HCT116 (cell line): Measurements from ENCODE around the gene CDR2. TPM values are rescaled to one million over a fixed set of nuclear protein-coding genes. Genes with fewer than 3 reads are reported as not detected.

Source experiments
- ATAC-seq: fragments of 200-7000 bp; cut with Tn5 transposase; 2 replicates; pipeline ENCODE4 v1.9.1; 2020; ENCODE audit warnings: mild to moderate bottlenecking, moderate library complexity
- BruUV-seq: library from RNA; stranded (reverse); fragments of 400-500 nt; replicated peaks from 2 replicates; lab custom pipeline; 2021; lab: Mats Ljungman, UMichigan
- CTCF ChIA-PET: fragments of 300-600 bp; sonication (Branson Sonifier 250); formaldehyde crosslinking; loops from one replicate; lab custom pipeline; 2021; ENCODE audit warnings: antibody characterized with exemption; lab: Charles Lee
- POLR2A ChIA-PET: fragments of 300-600, 350-600 bp; sonication (Branson Sonifier 250); formaldehyde crosslinking; loops from one replicate; lab custom pipeline; 2021; ENCODE audit warnings: antibody characterized with exemption; lab: Charles Lee
- RAD21 ChIA-PET, 2 experiments: fragments of 300-600 bp; sonication (Branson Sonifier 250); formaldehyde crosslinking; loops; one replicate each; lab custom pipeline; 2023; ENCODE audit warnings: low total read pairs in 2 of 2; ENCODE audit not compliant: uncharacterized antibody in 2 of 2, unreplicated experiment in 2 of 2, low non-redundant PET in 1 of 2; lab: Charles Lee
- DNase-seq: peaks from one replicate; pipeline ENCODE4 v3.0.0-alpha.2; 2010; ENCODE audit warnings: low read depth, low spot score
- H2AFZ ChIP-seq: fragments of 200-600 bp; shearing (Covaris generic), sonication (generic); 2 replicates; pipeline ENCODE4 v1.6.1; 2017; ENCODE audit warnings: low read depth, mixed run types, mixed read lengths, antibody characterized with exemption, low read length; ENCODE audit not compliant: poor library complexity, severe bottlenecking
- H3K27ac ChIP-seq: 2 replicates; pipeline ENCODE4 v1.5.1; 2012; ENCODE audit warnings: low read depth, low read length
- H3K27me3 ChIP-seq: fragments of 200-600 bp; sonication (generic); 2 replicates; pipeline ENCODE4 v1.6.1; 2016; ENCODE audit warnings: mixed run types, low read length, mixed read lengths; ENCODE audit not compliant: insufficient read depth
- H3K36me3 ChIP-seq, 2 experiments: fragments of 200-500 bp in 1 of 2; fragments of 200-600 bp in 1 of 2; sonication (Bioruptor generic) in 1 of 2; sonication (generic) in 1 of 2; 2 replicates each; pipeline versions ENCODE4 v1.5.1 to v1.6.1; 2014 to 2016; ENCODE audit warnings: low read length in 2 of 2, inconsistent platforms in 1 of 2, mixed read lengths in 1 of 2, mixed run types in 1 of 2; ENCODE audit not compliant: insufficient read depth in 2 of 2, control insufficient read depth in 1 of 2
- H3K4me1 ChIP-seq, 2 experiments: fragments of 200-600 bp in 1 of 2; sonication (generic) in 1 of 2; 2 replicates each; pipeline versions ENCODE4 v1.5.1 to v1.6.1; 2012 to 2017; ENCODE audit warnings: low read length in 2 of 2, inconsistent platforms in 1 of 2, mild to moderate bottlenecking in 1 of 2, mixed read lengths in 1 of 2, mixed run types in 1 of 2, moderate library complexity in 1 of 2; ENCODE audit not compliant: insufficient read depth in 2 of 2, control insufficient read depth in 1 of 2
- H3K4me2 ChIP-seq: fragments of 200-600 bp; sonication (generic); 2 replicates; pipeline ENCODE4 v1.6.1; 2017; ENCODE audit warnings: mixed run types, low read length, mixed read lengths
- H3K4me3 ChIP-seq, 2 experiments: fragments of 200-600 bp in 1 of 2; sonication (generic) in 1 of 2; replicated peaks in 1 of 2; 2 replicates each; pipeline ENCODE4 v1.5.1; 2011 to 2016; ENCODE audit warnings: low read length in 2 of 2, control low read depth in 1 of 2, low read depth in 1 of 2, mild to moderate bottlenecking in 1 of 2, mixed read lengths in 1 of 2, mixed run types in 1 of 2
- H3K79me2 ChIP-seq: fragments of 200-600 bp; sonication (generic); 2 replicates; pipeline ENCODE4 v1.6.1; 2017; ENCODE audit warnings: mild to moderate bottlenecking, mixed run types, low read length, moderate library complexity, mixed read lengths; ENCODE audit not compliant: insufficient read depth
- H3K9ac ChIP-seq: fragments of 200-600 bp; sonication (generic); 2 replicates; pipeline ENCODE4 v1.6.1; 2016; ENCODE audit warnings: low read length, mixed read lengths
- H3K9me2 ChIP-seq: fragments of 200-600 bp; sonication (generic), shearing (Covaris generic); 2 replicates; pipeline ENCODE4 v1.6.1; 2017; ENCODE audit warnings: mixed run types, mild to moderate bottlenecking, moderate library complexity; ENCODE audit not compliant: insufficient read depth
- H3K9me3 ChIP-seq, 2 experiments: fragments of 200-500 bp in 1 of 2; fragments of 200-600 bp in 1 of 2; sonication (Bioruptor generic) in 1 of 2; sonication (generic) in 1 of 2; 2 replicates each; pipeline ENCODE4 v1.6.1; 2014 to 2017; ENCODE audit warnings: low read length in 2 of 2, mixed read lengths in 2 of 2, inconsistent platforms in 1 of 2, low read depth in 1 of 2, mild to moderate bottlenecking in 1 of 2, mixed run types in 1 of 2, moderate library complexity in 1 of 2; ENCODE audit not compliant: control insufficient read depth in 1 of 2, insufficient read depth in 1 of 2
- H4K20me1 ChIP-seq: fragments of 200-600 bp; sonication (generic), shearing (Covaris generic); 2 replicates; pipeline ENCODE4 v1.6.1; 2017; ENCODE audit warnings: mixed run types, mild to moderate bottlenecking, moderate library complexity; ENCODE audit not compliant: insufficient read depth
- EZH2phosphoT487 ChIP-seq: fragments of 200-600 bp; IDR thresholded peaks from 2 replicates; pipeline ENCODE4 v1.6.1; 2018; ENCODE audit warnings: antibody characterized with exemption, borderline replicate concordance
- RAD21 ChIP-seq: IDR thresholded peaks from 2 replicates; pipeline ENCODE4 v1.6.1; 2012; ENCODE audit warnings: low read depth, mild to moderate bottlenecking
- YY1 ChIP-seq: IDR thresholded peaks from 2 replicates; pipeline ENCODE4 v1.6.1; 2011; ENCODE audit warnings: low read length, low read depth, moderate library complexity, mild to moderate bottlenecking; ENCODE audit not compliant: insufficient replicate concordance; ENCODE audit errors: extremely low read depth
- intact Hi-C: fragments of 100-400 bp; cut with micrococcal nuclease; formaldehyde crosslinking; loops from 2 replicates; pipeline ENCODE4 v1.10.0; 2022
- total RNA-seq: library from RNA; stranded (reverse); gene quantifications from one replicate; pipeline ENCODE4 v1.2.1, GENCODE V29; 2021; ENCODE audit not compliant: unreplicated experiment
- TF ChIP-seq, protein P1 (sequence below): IDR thresholded peaks from 2 replicates; pipeline ENCODE4 v1.6.1; 2012; ENCODE audit warnings: low read depth

CDR2 gene
- total RNA-seq, 1 experiment from 2014 or later: 27.3 TPM

GRCh38 chr16:22337849-22338635 lies 36.4 kb downstream of the CDR2 start:
- CTCF ChIA-PET: interaction anchor here (1.8 kb wide), 1 partner anchor 17 kb away, joined by 6 read pairs; no protein-coding TSS in a partner anchor
- no peaks in the 10 kb centered on the region for H3K27me3 ChIP-seq
- H2AFZ ChIP-seq: no peak overlapping the region
- H3K4me3 ChIP-seq: no peak overlapping the region
- peaks cover 0 to 5% of the 10 kb centered on the region in 2 experiments; a peak in 1 of 4 replicates for H3K9me3 ChIP-seq
- H3K9me2 ChIP-seq: no peaks in the 10 kb centered on the region
- ATAC-seq: no peak
- DNase-seq: no peak
- intact Hi-C loops: no loop called here
- no peaks in the 10 kb centered on the region for H4K20me1 ChIP-seq
- no TSS peak for BruUV-seq
- H3K4me1 ChIP-seq: no peaks in the 10 kb centered on the region
- RAD21 ChIA-PET: interaction anchor here in 1 of 2 experiments (0.7 kb wide), 1 partner anchor 15 kb away, joined by 3 read pairs; no protein-coding TSS in a partner anchor
- no peak overlapping the region for H3K4me2 ChIP-seq
- H3K27ac ChIP-seq: no peak overlapping the region
- peaks cover 11 to 30% of the 10 kb centered on the region in 2 experiments; a peak in 3 of 4 replicates for H3K36me3 ChIP-seq
- H3K9ac ChIP-seq: no peak overlapping the region
- no peaks in the 10 kb centered on the region; the same call in 1 of the 2 replicates for H3K79me2 ChIP-seq
- TF ChIP-seq RAD21 (no peak), YY1 (no peak), EZH2phosphoT487 (no peak)
- TF ChIP-seq, protein P1, sequence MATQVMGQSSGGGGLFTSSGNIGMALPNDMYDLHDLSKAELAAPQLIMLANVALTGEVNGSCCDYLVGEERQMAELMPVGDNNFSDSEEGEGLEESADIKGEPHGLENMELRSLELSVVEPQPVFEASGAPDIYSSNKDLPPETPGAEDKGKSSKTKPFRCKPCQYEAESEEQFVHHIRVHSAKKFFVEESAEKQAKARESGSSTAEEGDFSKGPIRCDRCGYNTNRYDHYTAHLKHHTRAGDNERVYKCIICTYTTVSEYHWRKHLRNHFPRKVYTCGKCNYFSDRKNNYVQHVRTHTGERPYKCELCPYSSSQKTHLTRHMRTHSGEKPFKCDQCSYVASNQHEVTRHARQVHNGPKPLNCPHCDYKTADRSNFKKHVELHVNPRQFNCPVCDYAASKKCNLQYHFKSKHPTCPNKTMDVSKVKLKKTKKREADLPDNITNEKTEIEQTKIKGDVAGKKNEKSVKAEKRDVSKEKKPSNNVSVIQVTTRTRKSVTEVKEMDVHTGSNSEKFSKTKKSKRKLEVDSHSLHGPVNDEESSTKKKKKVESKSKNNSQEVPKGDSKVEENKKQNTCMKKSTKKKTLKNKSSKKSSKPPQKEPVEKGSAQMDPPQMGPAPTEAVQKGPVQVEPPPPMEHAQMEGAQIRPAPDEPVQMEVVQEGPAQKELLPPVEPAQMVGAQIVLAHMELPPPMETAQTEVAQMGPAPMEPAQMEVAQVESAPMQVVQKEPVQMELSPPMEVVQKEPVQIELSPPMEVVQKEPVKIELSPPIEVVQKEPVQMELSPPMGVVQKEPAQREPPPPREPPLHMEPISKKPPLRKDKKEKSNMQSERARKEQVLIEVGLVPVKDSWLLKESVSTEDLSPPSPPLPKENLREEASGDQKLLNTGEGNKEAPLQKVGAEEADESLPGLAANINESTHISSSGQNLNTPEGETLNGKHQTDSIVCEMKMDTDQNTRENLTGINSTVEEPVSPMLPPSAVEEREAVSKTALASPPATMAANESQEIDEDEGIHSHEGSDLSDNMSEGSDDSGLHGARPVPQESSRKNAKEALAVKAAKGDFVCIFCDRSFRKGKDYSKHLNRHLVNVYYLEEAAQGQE: no peak
- POLR2A ChIA-PET: no interaction called here
